Activated CD4-positive, alpha-beta T cell treated with anti-CD3 and anti-CD28 coated beads, Interleukin-2, amount 10 ng/mL, durations not matched to agents 24 days and 14 days (primary cell): Measurements from ENCODE around the gene RDX. TPM values are rescaled to one million over a fixed set of nuclear protein-coding genes. Genes with fewer than 3 reads are reported as not detected.
A peak's percentile ranks its signal among the peaks of the same experiment; 100 is the strongest.

Experiments used
- DNase-seq: peaks from one replicate; pipeline ENCODE4 v3.0.0; 2022
- H3K27ac Mint-ChIP-seq: one replicate; pipeline ENCODE4 v1.8.0; 2022; ENCODE audit warnings: mild to moderate bottlenecking, mixed read lengths
- H3K27me3 Mint-ChIP-seq: one replicate; pipeline ENCODE4 v1.8.0; 2022; ENCODE audit warnings: mixed read lengths
- H3K36me3 Mint-ChIP-seq: one replicate; pipeline ENCODE4 v1.8.0; 2022; ENCODE audit warnings: low read depth, mild to moderate bottlenecking, mixed read lengths
- H3K4me1 Mint-ChIP-seq: one replicate; pipeline ENCODE4 v1.8.0; 2021; ENCODE audit warnings: mixed read lengths
- H3K4me3 Mint-ChIP-seq: one replicate; pipeline ENCODE4 v1.8.0; 2022; ENCODE audit warnings: mild to moderate bottlenecking, moderate library complexity, mixed read lengths
- H3K9me3 Mint-ChIP-seq: one replicate; pipeline ENCODE4 v1.8.0; 2021; ENCODE audit warnings: mixed read lengths
- intact Hi-C: fragments of 100-400 bp; cut with micrococcal nuclease; formaldehyde crosslinking; loops from one replicate; pipeline ENCODE4 v1.15.1; 2023
- total RNA-seq: library from RNA; stranded (reverse); gene quantifications from 2 replicates; pipeline ENCODE4 v1.2.3, GENCODE V29; 2022

RDX gene
- total RNA-seq, 1 donor from 2014 or later, result 88.4 TPM

DNA sequence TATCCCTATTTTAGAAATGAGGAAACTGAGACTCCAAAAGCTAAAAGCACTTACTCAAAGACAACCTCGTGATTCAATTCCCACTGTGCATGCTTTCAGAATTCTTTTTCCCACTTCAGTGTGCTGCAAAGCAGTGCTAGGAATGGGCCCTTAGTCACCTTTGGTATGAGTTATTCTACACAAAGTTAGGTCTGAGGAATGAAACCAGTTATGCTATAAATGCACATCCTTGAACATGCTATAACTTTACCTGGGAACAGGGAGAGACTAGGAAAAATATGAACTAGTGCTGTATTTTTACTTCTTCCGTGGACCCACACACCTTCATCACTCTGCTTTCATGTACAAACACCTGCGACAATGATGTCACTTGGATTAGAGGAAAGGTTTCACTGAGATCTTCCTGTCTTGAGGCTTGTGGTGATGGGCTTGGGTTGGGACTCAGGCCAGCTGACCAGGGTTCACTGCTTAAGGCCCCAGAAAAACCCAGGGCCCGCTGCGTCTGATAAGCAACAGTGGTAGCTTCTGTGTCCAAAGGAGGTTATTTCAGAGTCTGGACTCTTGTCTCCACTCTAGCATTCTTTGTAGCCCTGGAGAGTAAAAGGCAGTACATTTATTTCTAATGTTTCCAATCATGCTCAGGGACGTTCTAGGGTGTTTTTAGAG, 121.6 kb downstream of the RDX start:
- Mint-ChIP-seq H3K27ac (no peak overlapping the region), H3K4me1 (peaks cover 5% of the 10 kb centered on the region), H3K27me3 (peaks cover 19% of the 10 kb centered on the region), H3K9me3 (no peaks in the 10 kb centered on the region), H3K36me3 (no peaks in the 10 kb centered on the region), H3K4me3 (no peak overlapping the region)
- intact Hi-C loops, result no loop called here
- DNase-seq, result no peak

DNA sequence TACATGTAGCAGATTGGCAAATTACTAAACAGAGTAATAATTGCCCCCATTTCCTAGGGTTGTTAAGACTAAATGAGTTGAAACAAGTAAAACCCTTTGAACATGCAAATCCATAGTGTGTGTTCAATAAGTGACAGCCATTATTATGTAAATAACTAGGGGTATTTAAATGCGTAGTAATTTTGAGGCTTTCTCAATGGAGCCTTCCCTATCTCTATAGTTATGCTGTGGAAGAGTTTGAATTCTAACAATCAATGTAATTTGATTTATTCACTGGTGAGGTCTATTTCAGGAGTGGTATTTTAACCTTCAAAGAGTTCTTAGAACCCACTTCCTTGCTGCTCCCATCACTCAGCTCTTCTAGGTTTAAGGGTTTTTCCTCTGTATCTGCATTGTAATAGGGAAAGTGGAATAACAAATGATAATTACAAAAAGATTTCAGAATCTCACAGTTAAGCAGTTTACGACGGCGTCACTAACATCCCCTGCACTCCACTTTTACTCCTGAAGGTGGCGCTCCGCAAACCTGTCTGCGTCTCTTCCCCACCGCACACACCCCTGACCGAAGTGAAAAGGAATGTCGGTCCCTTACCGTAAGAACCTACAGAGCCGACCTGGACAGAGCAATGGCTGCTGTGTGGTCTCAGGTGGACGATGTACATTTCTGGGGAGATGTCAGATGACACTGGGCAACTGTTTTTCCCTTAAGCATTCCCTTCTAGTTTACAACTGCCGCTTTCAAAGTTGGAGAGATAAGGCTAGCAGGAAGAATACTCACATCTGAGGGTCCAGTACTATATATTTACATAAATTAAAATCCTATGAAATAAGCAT, 122.4 kb downstream of the RDX start:
- no peak overlapping the region for H3K27ac Mint-ChIP-seq

DNA sequence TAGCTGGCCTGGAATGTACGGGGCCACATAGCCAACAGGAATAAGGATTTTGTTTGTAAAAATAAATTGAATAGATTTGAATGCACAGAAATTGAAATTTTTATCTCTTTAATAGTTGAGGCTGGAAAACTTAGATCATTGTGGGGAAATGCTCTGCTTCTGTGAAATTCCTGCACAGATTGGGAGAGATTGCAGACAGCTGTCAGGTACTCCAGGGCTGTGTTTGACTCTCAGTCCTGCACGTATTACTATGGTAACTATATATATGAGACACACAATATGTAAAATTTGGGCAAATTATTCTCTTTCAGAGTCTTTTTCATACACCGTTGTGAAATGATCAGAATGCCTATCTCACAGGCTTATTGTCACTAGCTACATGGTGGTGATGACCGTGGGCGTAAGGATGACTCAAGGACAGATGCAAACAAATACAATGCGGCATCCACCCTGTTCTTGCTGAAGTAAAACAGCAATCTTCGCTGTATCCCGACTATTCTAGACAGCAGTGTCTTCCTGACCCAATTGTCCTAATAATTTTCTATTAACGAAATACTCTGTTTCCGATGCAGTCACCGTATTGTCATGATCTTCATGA, 123.8 kb downstream of the RDX start:
- DNase-seq, result no peak
- peaks cover 25% of the 10 kb centered on the region for H3K27me3 Mint-ChIP-seq
- H3K27ac Mint-ChIP-seq, result no peak overlapping the region
- no peak overlapping the region for H3K4me3 Mint-ChIP-seq
- no peaks in the 10 kb centered on the region for H3K36me3 Mint-ChIP-seq
- H3K9me3 Mint-ChIP-seq, result no peaks in the 10 kb centered on the region
- intact Hi-C loops, result no loop called here
- peaks cover 5% of the 10 kb centered on the region for H3K4me1 Mint-ChIP-seq

More for the DNA sequence above, 122.4 kb downstream of the RDX start:
- H3K9me3 Mint-ChIP-seq, result no peaks in the 10 kb centered on the region
- H3K4me1 Mint-ChIP-seq, result peaks cover 5% of the 10 kb centered on the region
- DNase-seq, result peak; percentile 87
- intact Hi-C loops, result no loop called here
- no peaks in the 10 kb centered on the region for H3K36me3 Mint-ChIP-seq
- peak overlapping the region; percentile 29 for H3K4me3 Mint-ChIP-seq
- peaks cover 24% of the 10 kb centered on the region for H3K27me3 Mint-ChIP-seq

DNA sequence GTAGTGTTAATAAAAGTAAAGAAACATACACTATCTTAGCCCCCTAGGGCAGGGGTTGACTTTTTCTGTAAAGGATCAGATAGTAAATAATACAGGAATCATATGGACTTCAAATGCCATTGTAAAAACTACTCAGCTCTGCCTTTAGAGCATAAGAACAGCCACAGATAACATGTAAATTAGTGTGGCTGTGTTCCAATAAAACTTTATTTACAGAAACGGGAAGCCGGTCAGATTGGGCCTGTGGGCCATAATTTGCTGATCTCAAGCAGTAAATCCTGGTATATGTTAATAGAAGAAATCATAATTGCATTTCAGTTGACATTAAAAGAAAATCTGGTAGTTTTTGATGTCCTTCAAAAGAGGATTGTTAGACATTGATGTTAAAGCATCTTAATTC, 126.7 kb downstream of the RDX start:
- H3K4me1 Mint-ChIP-seq, result peaks cover 5% of the 10 kb centered on the region
- no peaks in the 10 kb centered on the region for H3K9me3 Mint-ChIP-seq
- DNase-seq, result no peak
- H3K36me3 Mint-ChIP-seq, result peaks cover 4% of the 10 kb centered on the region
- H3K4me3 Mint-ChIP-seq, result no peak overlapping the region
- intact Hi-C loops, result no loop called here
- H3K27ac Mint-ChIP-seq, result no peak overlapping the region
- peaks cover 22% of the 10 kb centered on the region for H3K27me3 Mint-ChIP-seq

DNA sequence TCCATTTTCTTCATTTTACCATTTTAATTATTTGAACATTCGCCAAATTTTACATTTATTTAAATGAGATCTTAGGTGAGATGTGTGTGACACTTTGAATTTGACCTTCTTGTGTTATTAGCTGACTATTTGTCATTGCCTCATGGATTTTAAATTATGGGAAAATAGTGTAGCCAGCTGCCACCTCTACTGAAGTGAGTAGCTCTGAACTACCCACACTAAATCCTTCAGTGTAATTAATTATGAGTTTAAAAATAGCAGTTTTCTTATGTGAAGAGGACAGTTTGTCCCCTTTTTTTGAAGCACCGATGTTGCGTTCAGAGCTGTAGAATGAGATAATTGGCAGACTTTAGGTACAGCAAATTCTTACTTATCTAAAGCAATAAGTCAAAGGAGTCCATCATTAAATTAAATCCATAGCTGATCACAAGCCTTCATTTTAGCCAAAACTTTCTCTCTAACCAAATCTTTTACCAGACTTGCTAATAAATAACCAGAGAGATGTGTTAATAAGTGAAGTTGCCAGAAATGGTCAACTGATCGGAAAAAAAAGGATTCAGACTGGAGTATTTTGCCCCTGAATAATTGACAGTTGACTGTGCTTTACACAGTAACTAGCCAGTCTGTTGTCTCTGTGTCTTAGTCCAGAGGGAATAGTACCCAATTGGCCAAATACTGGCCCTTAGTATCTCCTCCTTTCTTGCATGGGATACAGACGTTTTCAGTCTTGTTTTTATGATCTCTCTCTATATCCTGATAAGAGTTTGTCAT, 128.2 kb downstream of the RDX start:
- peaks cover 17% of the 10 kb centered on the region for H3K27me3 Mint-ChIP-seq
- H3K27ac Mint-ChIP-seq, result no peak overlapping the region
- DNase-seq, result peak; percentile 19
- H3K4me1 Mint-ChIP-seq, result no peaks in the 10 kb centered on the region
- no peak overlapping the region for H3K4me3 Mint-ChIP-seq
- H3K9me3 Mint-ChIP-seq, result no peaks in the 10 kb centered on the region
- intact Hi-C loops, result no loop called here
- peaks cover 4% of the 10 kb centered on the region for H3K36me3 Mint-ChIP-seq

DNA sequence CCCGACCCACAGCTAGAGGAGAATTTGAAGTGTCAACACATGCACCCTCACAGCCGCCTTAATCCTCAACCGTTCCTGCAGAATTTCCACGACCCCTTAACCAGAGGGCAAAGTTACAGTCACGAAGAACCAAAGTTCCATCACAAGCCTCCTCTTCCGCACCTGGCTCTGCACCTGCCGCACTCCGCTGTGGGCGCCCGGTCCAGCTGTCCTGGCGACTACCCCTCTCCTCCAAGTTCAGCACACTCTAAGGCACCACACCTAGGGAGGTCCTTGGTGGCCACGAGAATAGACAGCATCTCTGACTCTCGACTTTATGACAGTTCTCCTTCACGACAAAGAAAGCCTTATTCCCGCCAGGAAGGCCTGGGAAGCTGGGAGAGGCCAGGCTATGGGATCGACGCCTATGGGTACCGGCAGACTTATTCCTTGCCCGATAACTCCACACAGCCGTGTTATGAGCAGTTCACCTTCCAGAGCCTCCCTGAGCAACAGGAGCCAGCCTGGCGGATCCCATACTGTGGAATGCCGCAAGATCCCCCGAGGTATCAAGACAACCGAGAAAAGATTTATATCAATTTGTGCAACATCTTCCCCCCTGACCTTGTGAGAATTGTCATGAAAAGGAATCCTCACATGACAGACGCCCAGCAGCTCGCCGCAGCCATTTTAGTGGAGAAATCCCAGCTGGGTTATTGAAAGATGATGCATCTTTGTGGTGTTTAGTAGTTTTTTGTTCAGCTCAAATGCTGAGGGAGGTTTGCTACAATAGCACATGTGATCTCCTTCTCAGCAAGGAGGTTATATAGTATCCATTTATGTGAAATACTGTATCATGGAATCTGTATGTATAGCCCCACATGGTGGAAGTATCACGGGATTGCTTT, 131.1 kb downstream of the RDX start:
- no peaks in the 10 kb centered on the region for H3K9me3 Mint-ChIP-seq
- peaks cover 8% of the 10 kb centered on the region for H3K27me3 Mint-ChIP-seq
- intact Hi-C loops, result no loop called here
- peaks cover 4% of the 10 kb centered on the region for H3K36me3 Mint-ChIP-seq
- DNase-seq, result no peak
- no peak overlapping the region for H3K4me3 Mint-ChIP-seq
- H3K27ac Mint-ChIP-seq, result no peak overlapping the region
- H3K4me1 Mint-ChIP-seq, result no peaks in the 10 kb centered on the region

DNA sequence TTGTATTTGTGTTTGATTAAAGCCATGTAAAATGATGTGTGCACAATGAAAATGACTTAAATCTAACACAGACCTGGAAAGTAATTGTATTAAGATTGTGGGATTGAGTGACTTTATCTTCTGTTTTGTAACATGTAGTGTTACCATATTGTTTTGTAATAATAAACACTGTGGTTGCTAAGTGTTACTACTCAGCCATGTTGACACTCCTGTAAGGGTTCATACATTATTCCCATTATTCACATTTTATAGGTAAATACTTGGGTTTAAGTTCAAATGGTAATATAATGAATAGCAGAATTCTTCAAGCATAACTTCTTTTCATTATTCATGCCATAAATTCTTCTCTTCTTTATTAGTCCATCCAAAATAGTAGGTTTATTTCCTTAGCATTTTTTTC, 134.2 kb downstream of the RDX start:
- Mint-ChIP-seq H3K27me3 (peaks cover 2% of the 10 kb centered on the region), H3K4me3 (no peak overlapping the region), H3K4me1 (no peaks in the 10 kb centered on the region), H3K36me3 (peaks cover 5% of the 10 kb centered on the region), H3K9me3 (no peaks in the 10 kb centered on the region), H3K27ac (no peak overlapping the region)
- DNase-seq, result no peak
- intact Hi-C loops, result no loop called here

DNA sequence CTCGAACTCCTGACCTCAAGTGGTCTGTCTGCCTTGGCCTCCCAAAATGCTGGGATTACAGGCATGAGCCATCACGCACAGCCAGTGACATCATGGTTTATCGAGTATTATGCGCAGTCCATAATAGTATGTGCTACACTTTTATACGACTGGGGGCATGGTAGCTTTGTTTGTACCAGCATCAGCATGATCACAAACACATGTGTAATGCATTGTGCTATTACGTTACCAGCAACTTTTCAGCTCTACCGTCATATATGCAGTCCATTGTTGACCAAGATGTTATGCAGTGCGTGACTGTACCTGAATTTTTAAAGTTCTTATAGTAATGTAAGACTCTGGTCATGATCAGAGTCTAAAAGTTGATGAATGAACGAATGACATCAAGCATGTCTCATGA, 135.4 kb downstream of the RDX start:
- no peak overlapping the region for H3K4me3 Mint-ChIP-seq
- DNase-seq, result no peak
- H3K4me1 Mint-ChIP-seq, result no peaks in the 10 kb centered on the region
- no peak overlapping the region for H3K27ac Mint-ChIP-seq
- peaks cover 5% of the 10 kb centered on the region for H3K36me3 Mint-ChIP-seq
- intact Hi-C loops, result no loop called here
- no peaks in the 10 kb centered on the region for H3K9me3 Mint-ChIP-seq
- peaks cover 2% of the 10 kb centered on the region for H3K27me3 Mint-ChIP-seq

DNA sequence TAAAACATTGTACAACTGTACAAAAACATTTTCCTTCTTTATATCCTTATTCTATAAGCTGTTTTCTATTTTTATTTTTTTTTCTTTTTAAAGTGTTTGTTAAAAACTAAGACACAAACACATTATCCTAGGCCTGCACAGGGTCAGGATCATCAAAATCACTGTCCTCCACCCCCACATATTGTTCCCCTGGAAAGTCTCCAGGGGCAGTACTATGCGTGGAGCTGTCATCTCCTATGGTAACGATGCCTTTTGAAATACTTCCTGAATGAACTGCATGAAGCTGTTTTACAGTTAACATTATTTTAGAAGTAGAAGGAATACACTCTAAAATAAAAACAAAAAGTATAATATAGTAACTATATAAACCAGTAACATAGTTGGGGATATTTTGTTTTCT, 136.0 kb downstream of the RDX start:
- H3K36me3 Mint-ChIP-seq, result peaks cover 5% of the 10 kb centered on the region
- H3K27me3 Mint-ChIP-seq, result peaks cover 2% of the 10 kb centered on the region
- H3K9me3 Mint-ChIP-seq, result no peaks in the 10 kb centered on the region
- intact Hi-C loops, result no loop called here
- no peak for DNase-seq
- no peaks in the 10 kb centered on the region for H3K4me1 Mint-ChIP-seq
- no peak overlapping the region for H3K27ac Mint-ChIP-seq
- H3K4me3 Mint-ChIP-seq, result no peak overlapping the region

DNA sequence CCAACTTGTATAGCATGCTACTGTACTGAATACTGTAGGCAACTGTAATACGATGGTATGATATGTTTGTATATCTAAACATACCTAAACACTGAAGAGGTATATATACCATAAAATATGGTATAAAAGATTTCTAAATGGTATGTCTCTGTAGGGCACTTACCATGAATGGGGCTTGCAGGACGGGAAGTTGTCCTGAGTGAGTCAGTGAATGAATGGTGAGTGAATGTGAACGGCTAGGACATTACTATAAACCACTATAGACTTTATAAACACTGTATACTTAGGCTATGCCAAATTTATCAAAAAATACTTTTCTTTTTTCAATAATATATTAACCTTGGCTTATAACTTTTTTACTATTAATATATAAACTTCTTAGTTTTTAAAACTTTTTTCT, 136.4 kb downstream of the RDX start:
- Mint-ChIP-seq H3K27me3 (peaks cover 2% of the 10 kb centered on the region), H3K4me3 (no peak overlapping the region), H3K9me3 (no peaks in the 10 kb centered on the region), H3K4me1 (no peaks in the 10 kb centered on the region), H3K27ac (no peak overlapping the region), H3K36me3 (peaks cover 4% of the 10 kb centered on the region)
- no peak for DNase-seq
- intact Hi-C loops, result no loop called here

DNA sequence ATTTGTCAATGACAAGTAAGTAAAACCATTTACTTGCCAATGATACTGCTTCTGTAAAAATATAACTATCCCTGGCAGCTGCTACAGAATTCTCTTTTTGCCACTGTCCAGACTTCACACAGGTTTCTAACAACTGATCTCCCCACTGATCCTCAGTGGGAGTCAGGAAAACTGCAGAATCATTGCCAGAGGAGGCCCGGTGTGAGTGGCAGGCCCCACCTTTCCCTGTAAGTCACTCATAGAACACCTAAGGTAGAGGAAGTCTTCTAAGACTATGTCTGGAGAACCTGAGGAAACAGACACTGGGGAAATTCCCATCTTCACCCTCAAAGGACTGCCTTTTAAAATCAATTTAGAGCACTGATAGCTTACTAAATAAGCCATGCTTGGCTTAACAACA, 136.9 kb downstream of the RDX start:
- no peaks in the 10 kb centered on the region for H3K9me3 Mint-ChIP-seq

DNA sequence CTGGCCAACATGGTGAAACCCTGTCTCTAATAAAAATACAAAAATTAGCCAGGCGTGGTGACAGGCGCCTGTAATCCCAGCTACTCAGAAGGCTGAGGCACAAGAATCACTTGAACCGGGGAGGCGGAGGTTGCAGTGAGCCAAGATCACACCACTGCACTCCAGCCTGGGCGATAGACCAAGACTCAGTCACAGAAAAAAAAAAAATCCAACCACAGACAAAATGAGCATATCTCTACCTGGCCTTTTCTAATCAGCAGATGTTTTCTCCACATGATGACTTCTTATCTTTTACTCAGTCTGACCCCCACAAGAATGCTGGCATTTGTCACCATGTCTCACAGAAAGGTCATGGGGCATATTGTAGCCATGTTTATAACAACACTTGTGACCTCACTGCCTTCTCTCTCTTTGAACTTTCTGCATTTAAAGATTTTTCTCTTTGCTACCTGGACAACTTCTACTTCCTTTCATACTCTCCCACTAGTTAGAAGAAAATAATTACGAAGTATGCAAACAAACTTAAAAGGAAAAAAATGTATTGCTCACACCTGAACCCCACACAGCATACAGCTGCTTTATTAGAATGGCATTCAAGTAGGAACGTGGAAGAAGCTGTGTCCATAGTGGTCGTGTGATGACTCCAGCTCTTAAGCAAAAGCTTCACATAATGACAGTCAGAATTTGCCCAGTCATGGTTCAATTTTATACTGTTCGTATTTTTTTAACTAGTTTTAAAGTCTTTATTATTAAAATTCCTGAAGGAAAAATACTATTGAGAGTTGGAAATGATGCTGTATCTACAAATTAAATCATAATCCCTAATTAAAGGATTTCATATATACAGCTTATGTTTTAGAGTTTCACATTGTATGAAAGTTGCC, 137.9 kb downstream of the RDX start:
- Mint-ChIP-seq H3K36me3 (peaks cover 2% of the 10 kb centered on the region), H3K27me3 (peaks cover 4% of the 10 kb centered on the region), H3K27ac (no peak overlapping the region), H3K9me3 (no peaks in the 10 kb centered on the region), H3K4me1 (no peaks in the 10 kb centered on the region), H3K4me3 (no peak overlapping the region)
- no peak for DNase-seq
- intact Hi-C loops, result no loop called here

More for the DNA sequence above, 136.9 kb downstream of the RDX start:
- H3K36me3 Mint-ChIP-seq, result peaks cover 2% of the 10 kb centered on the region
- intact Hi-C loops, result no loop called here
- H3K4me3 Mint-ChIP-seq, result no peak overlapping the region
- no peaks in the 10 kb centered on the region for H3K4me1 Mint-ChIP-seq
- no peak overlapping the region for H3K27ac Mint-ChIP-seq
- H3K27me3 Mint-ChIP-seq, result peaks cover 2% of the 10 kb centered on the region
- no peak for DNase-seq
